GM12891 (cell line): Measurements from ENCODE around the gene ITGA7.

ENCODE experiments used
- PAX5 ChIP-seq: IDR thresholded peaks from 2 replicates; pipeline ENCODE4 v1.6.1; 2011; ENCODE audit warnings: low read length, moderate library complexity, mild to moderate bottlenecking; ENCODE audit not compliant: insufficient read depth, severe bottlenecking
- POLR2A ChIP-seq: IDR thresholded peaks from 2 replicates; pipeline ENCODE4 v1.6.1; 2011; ENCODE audit warnings: low read depth, low read length, control low read depth
- POLR2AphosphoS5 ChIP-seq: IDR thresholded peaks from 2 replicates; pipeline ENCODE4 v1.6.1; 2011; ENCODE audit warnings: low read depth, low read length, control low read depth
- TAF1 ChIP-seq: IDR thresholded peaks from 2 replicates; pipeline ENCODE4 v1.6.1; 2011; ENCODE audit warnings: low read depth, low read length, control low read depth

- TF ChIP-seq POLR2A (no peak), POLR2AphosphoS5 (no peak), TAF1 (no peak), PAX5 (no peak)
Observed at GRCh38 chr12:55743406-55744339, 36.0 kb upstream of the ITGA7 start.
